IMR-90 (cell line): Measurements from ENCODE around the gene ANOS1. TPM values are rescaled to one million over a fixed set of nuclear protein-coding genes. Genes with fewer than 3 reads are reported as not detected.

Experiments used
- ATAC-seq: fragments of 200-7000 bp; cut with Tn5 transposase; 2 replicates; pipeline ENCODE4 v1.9.1; 2020; ENCODE audit warnings: low read depth, mild to moderate bottlenecking, moderate library complexity
- BruUV-seq: library from RNA; stranded (reverse); fragments of 400-500 nt; replicated peaks from 2 replicates; lab custom pipeline; 2021; lab: Mats Ljungman, UMichigan
- CTCF ChIA-PET: fragments of 300-600 bp; formaldehyde crosslinking; extraction: SDS; loops from one replicate; lab custom pipeline; 2021; ENCODE audit warnings: antibody characterized with exemption; lab: Yijun Ruan, JAX
- POLR2A ChIA-PET: fragments of 300-600 bp; sonication (Branson Sonifier 250); formaldehyde crosslinking; loops from one replicate; lab custom pipeline; 2022; ENCODE audit warnings: antibody characterized with exemption; ENCODE audit not compliant: unreplicated experiment; lab: Charles Lee
- DNase-seq: peaks from one replicate; pipeline ENCODE4 v3.0.0; 2013
- H2AFZ ChIP-seq: replicated peaks from 2 replicates; pipeline ENCODE3; 2013; ENCODE audit warnings: low read length, mild to moderate bottlenecking; ENCODE audit not compliant: poor library complexity
- H2AK5ac ChIP-seq: 2 replicates; pipeline ENCODE4 v1.6.1; 2013; ENCODE audit warnings: low read depth, low read length, inconsistent platforms
- H2AK9ac ChIP-seq: replicated peaks from 2 replicates; pipeline ENCODE3; 2013; ENCODE audit warnings: mild to moderate bottlenecking, low read depth, low read length, moderate library complexity; ENCODE audit not compliant: poor library complexity
- H2BK120ac ChIP-seq: 2 replicates; pipeline ENCODE4 v1.6.1; 2013; ENCODE audit warnings: low read depth, low read length, inconsistent platforms
- H2BK15ac ChIP-seq: 3 replicates; pipeline ENCODE4 v1.6.1; 2013; ENCODE audit warnings: low read depth, low read length, inconsistent platforms
- H2BK20ac ChIP-seq: 2 replicates; pipeline ENCODE4 v1.6.1; 2013; ENCODE audit warnings: low read depth, mild to moderate bottlenecking, inconsistent platforms, low read length, moderate library complexity
- H2BK5ac ChIP-seq: 2 replicates; pipeline ENCODE4 v1.6.1; 2013; ENCODE audit warnings: mild to moderate bottlenecking, low read depth, low read length, inconsistent platforms; ENCODE audit not compliant: poor library complexity, severe bottlenecking
- H3K14ac ChIP-seq: replicated peaks from 2 replicates; pipeline ENCODE4 v1.6.1; 2013; ENCODE audit warnings: low read depth, low read length, inconsistent platforms
- H3K18ac ChIP-seq: 2 replicates; pipeline ENCODE4 v1.6.1; 2013; ENCODE audit warnings: low read depth, low read length, control low read depth
- H3K23ac ChIP-seq: 2 replicates; pipeline ENCODE4 v1.6.1; 2013; ENCODE audit warnings: low read depth, low read length, inconsistent platforms
- H3K27ac ChIP-seq: 2 replicates; pipeline ENCODE4 v1.5.1; 2013; ENCODE audit warnings: mild to moderate bottlenecking, control low read depth, low read length; ENCODE audit not compliant: insufficient read depth
- H3K27me3 ChIP-seq: 2 replicates; pipeline ENCODE4 v1.6.1; 2013; ENCODE audit warnings: low read length; ENCODE audit not compliant: control insufficient read depth, insufficient read depth
- H3K36me3 ChIP-seq: 2 replicates; pipeline ENCODE4 v1.6.1; 2013; ENCODE audit warnings: low read length, mixed read lengths; ENCODE audit not compliant: control insufficient read depth, insufficient read depth
- H3K4ac ChIP-seq: 2 replicates; pipeline ENCODE4 v1.6.1; 2013; ENCODE audit warnings: low read depth, low read length, inconsistent platforms
- H3K4me1 ChIP-seq: 2 replicates; pipeline ENCODE4 v1.6.1; 2013; ENCODE audit warnings: low read length, mixed read lengths; ENCODE audit not compliant: control insufficient read depth, insufficient read depth
- H3K4me2 ChIP-seq: 2 replicates; pipeline ENCODE4 v1.6.1; 2013; ENCODE audit warnings: low read depth, mild to moderate bottlenecking, control low read depth, low read length, moderate library complexity
- H3K4me3 ChIP-seq: 2 replicates; pipeline ENCODE4 v1.5.1; 2013; ENCODE audit warnings: low read depth, mild to moderate bottlenecking, control low read depth, low read length, moderate library complexity; ENCODE audit not compliant: insufficient read depth
- H3K56ac ChIP-seq: 2 replicates; pipeline ENCODE4 v1.6.1; 2013; ENCODE audit warnings: low read length, inconsistent platforms; ENCODE audit not compliant: insufficient read depth; ENCODE audit errors: extremely low read depth
- H3K79me1 ChIP-seq, 2 experiments: 2 replicates each; pipeline ENCODE4 v1.6.1; 2013; ENCODE audit warnings: low read length in 2 of 2, inconsistent platforms in 1 of 2, low read depth in 1 of 2
- H3K9ac ChIP-seq: 2 replicates; pipeline ENCODE4 v1.6.1; 2013; ENCODE audit warnings: low read depth, low read length, control low read depth
- H3K9me1 ChIP-seq: 2 replicates; pipeline ENCODE4 v1.6.1; 2013; ENCODE audit warnings: low read length, inconsistent platforms; ENCODE audit not compliant: insufficient read depth
- H3K9me3 ChIP-seq: 2 replicates; pipeline ENCODE4 v1.6.1; 2013; ENCODE audit warnings: low read length; ENCODE audit not compliant: control insufficient read depth, insufficient read depth
- H4K20me1 ChIP-seq: 2 replicates; pipeline ENCODE4 v1.6.1; 2013; ENCODE audit warnings: low read length, inconsistent platforms; ENCODE audit not compliant: insufficient read depth
- H4K5ac ChIP-seq: 2 replicates; pipeline ENCODE4 v1.6.1; 2013; ENCODE audit warnings: mild to moderate bottlenecking, low read depth, low read length, control low read depth
- H4K8ac ChIP-seq, 2 experiments: 2 replicates each; pipeline ENCODE4 v1.6.1; 2013; ENCODE audit warnings: low read depth in 2 of 2, low read length in 2 of 2, control low read depth in 1 of 2, inconsistent platforms in 1 of 2
- H4K91ac ChIP-seq: 2 replicates; pipeline ENCODE4 v1.6.1; 2013; ENCODE audit warnings: low read depth, low read length, inconsistent platforms; ENCODE audit not compliant: insufficient read depth
- SMC3 ChIP-seq: fragments of 150-350 bp; IDR thresholded peaks from 2 replicates; pipeline ENCODE4 v1.6.1; 2016; ENCODE audit warnings: low read depth, mild to moderate bottlenecking, antibody characterized with exemption, low read length, moderate library complexity
- WGBS, 2 experiments: methylation state at CpG; one replicate each; pipeline versions ENCODE4 v1.1.5 to v1.1.7; 2013; ENCODE audit warnings: missing lambda C conversion rate in 2 of 2; ENCODE audit not compliant: insufficient read length in 1 of 2; ENCODE audit errors: extremely low coverage in 2 of 2; 5-methylcytosine and 5-hydroxymethylcytosine counted together
- dilution Hi-C: fragments of 300-500 bp; cut with HindIII; formaldehyde crosslinking; loops from one replicate; pipeline ENCODE4 v1.14.3; 2018; ENCODE audit warnings: low sequenced_read_pairs; ENCODE audit not compliant: unreplicated experiment
- in situ Hi-C: fragments of 300-500 bp; cut with MboI; formaldehyde crosslinking; loops from 3 replicates; pipeline ENCODE4 v1.14.3; 2019; ENCODE audit warnings: low sequenced_read_pairs, inconsistent platforms, mixed read lengths
- intact Hi-C: fragments of 100-400 bp; cut with micrococcal nuclease; formaldehyde crosslinking; loops from 2 replicates; pipeline ENCODE4 v1.10.0; 2022
- polyA plus RNA-seq, 3 experiments: library from polyadenylated mRNA; depleted of rRNA; stranded (reverse); fragments of >200 nt; gene quantifications; 2 replicates each; pipeline ENCODE4 v1.2.3, GENCODE V29; 2012; ENCODE audit warnings: low replicate concordance in 1 of 3
- total RNA-seq: library from RNA; depleted of rRNA; stranded (reverse); fragments of >200 nt; gene quantifications from 2 replicates; pipeline ENCODE4 v1.2.3, GENCODE V29; 2012

The ANOS1 gene
- total and polyA plus RNA-seq, 2 of the 4 experiments (the other 2 are of a cell fraction) = under 0.01 to 0.17 TPM

- Histone ChIP-seq H3K23ac (no peak overlapping the region), H2BK120ac (no peak overlapping the region), H4K20me1 (no peaks in the 10 kb centered on the region), H3K9ac (no peak overlapping the region), H3K14ac (no peak overlapping the region), H2AFZ (no peak overlapping the region), H4K5ac (no peak overlapping the region), H4K8ac (no peak overlapping the region), H3K36me3 (no peaks in the 10 kb centered on the region), H2BK20ac (no peak overlapping the region), H3K4me1 (no peaks in the 10 kb centered on the region), H3K18ac (no peak overlapping the region), H3K4me3 (no peak overlapping the region), H2AK5ac (no peak overlapping the region), H3K9me3 (peaks cover 2% of the 10 kb centered on the region; the same call in 1 of the 2 replicates), H2BK5ac (no peak overlapping the region), H4K91ac (no peak overlapping the region), H3K79me1 (no peaks in the 10 kb centered on the region), H2AK9ac (no peak overlapping the region), H3K27ac (no peak overlapping the region), H3K4me2 (no peak overlapping the region), H3K9me1 (no peaks in the 10 kb centered on the region), H3K4ac (no peak overlapping the region), H2BK15ac (no peak overlapping the region), H3K56ac (no peak overlapping the region), H3K27me3 (no peaks in the 10 kb centered on the region; the same call in 1 of the 2 replicates)
- ATAC-seq (no peak), DNase-seq (no peak)
- dilution Hi-C loops = no loop called here
- in situ Hi-C loops = loop anchor here (10.0 kb wide), 1 partner anchor 707 kb away; no protein-coding TSS in a partner anchor
- BruUV-seq = no TSS peak
- POLR2A ChIA-PET = no interaction called here
- intact Hi-C loops = no loop called here
- no CpG with 5 or more reads among the region's 2 CpGs for WGBS, 2 experiments
- no peak for TF ChIP-seq SMC3
- CTCF ChIA-PET = no interaction called here
Observed at GRCh38 chrX:8721536-8721935, 10.4 kb downstream of the ANOS1 start.
